GM23338 (cell line): ENCODE results near the gene BCAS1.

Experiments used
- CTCF ChIP-seq, 2 experiments: fragments of 200-600 bp in 1 of 2; sonication (generic) in 1 of 2; conservative IDR thresholded peaks; 2 replicates each; pipeline versions ENCODE4 v1.5.1 to v1.6.1; 2016 to 2017; ENCODE audit warnings: antibody characterized with exemption in 2 of 2, low read depth in 2 of 2, mild to moderate bottlenecking in 2 of 2, moderate library complexity in 1 of 2
- POLR2AphosphoS5 ChIP-seq: IDR thresholded peaks from 2 replicates; pipeline ENCODE4 v1.6.1; 2016; ENCODE audit warnings: antibody characterized with exemption, low read depth
- ZNF462 ChIP-seq: fragments of 250-450 bp; sonication (Bioruptor Pico); IDR thresholded peaks from 2 replicates; pipeline ENCODE4 v1.5.0; 2020; ENCODE audit warnings: mild to moderate bottlenecking, moderate library complexity

GRCh38 chr20:54054516-54054915 lies 15.9 kb downstream of the BCAS1 start:
- TF ChIP-seq CTCF (conservative IDR thresholded peaks at IDR 0.05; ENCODE audit: low read depth in 2 of 2), result no peak
- no peak for TF ChIP-seq POLR2AphosphoS5
- no peak for TF ChIP-seq ZNF462 (CRISPR knock-in tag)
